Osteocyte (in vitro differentiated cells): Measurements from ENCODE around the gene SFTPB. TPM values are rescaled to one million over a fixed set of nuclear protein-coding genes. Genes with fewer than 3 reads are reported as not detected.
A peak's percentile ranks its signal among the peaks of the same experiment; 100 is the strongest.

Experiments
- DNase-seq: peaks from one replicate; pipeline ENCODE4 v3.0.0; 2021; ENCODE audit warnings: mixed read lengths; ENCODE audit not compliant: unreplicated experiment; ENCODE audit errors: extremely low spot score
- H3K27ac Mint-ChIP-seq: one replicate; pipeline ENCODE4 v1.8.0; 2021; ENCODE audit warnings: mild to moderate bottlenecking, mixed read lengths; ENCODE audit not compliant: unreplicated experiment
- H3K27me3 Mint-ChIP-seq: one replicate; pipeline ENCODE4 v1.8.0; 2021; ENCODE audit warnings: mixed read lengths; ENCODE audit not compliant: unreplicated experiment
- H3K36me3 Mint-ChIP-seq: one replicate; pipeline ENCODE4 v1.8.0; 2021; ENCODE audit warnings: mixed read lengths; ENCODE audit not compliant: unreplicated experiment
- H3K4me1 Mint-ChIP-seq: one replicate; pipeline ENCODE4 v1.8.0; 2021; ENCODE audit warnings: mixed read lengths; ENCODE audit not compliant: unreplicated experiment
- H3K4me3 Mint-ChIP-seq: one replicate; pipeline ENCODE4 v1.8.0; 2021; ENCODE audit warnings: mild to moderate bottlenecking, moderate library complexity, mixed read lengths; ENCODE audit not compliant: unreplicated experiment
- H3K9me3 Mint-ChIP-seq: one replicate; pipeline ENCODE4 v1.8.0; 2021; ENCODE audit warnings: mixed read lengths; ENCODE audit not compliant: unreplicated experiment
- CTCF ChIP-seq: fragments of 200-600 bp; sonication (generic); IDR thresholded peaks from 2 replicates; pipeline ENCODE4 v1.5.0; 2021; ENCODE audit warnings: antibody characterized with exemption, mild to moderate bottlenecking, moderate library complexity
- total RNA-seq: library from RNA; stranded (reverse); gene quantifications from 2 replicates; pipeline ENCODE4 v1.2.1, GENCODE V29; 2021

Gene SFTPB
- total RNA-seq, 1 donor from 2014 or later = not detected

GRCh38 chr2:85713836-85714235 lies 45.8 kb upstream of the SFTPB start:
- Mint-ChIP-seq H3K27me3 (peaks cover 19% of the 10 kb centered on the region), H3K36me3 (no peaks in the 10 kb centered on the region), H3K27ac (no peak overlapping the region), H3K9me3 (no peaks in the 10 kb centered on the region), H3K4me3 (no peak overlapping the region), H3K4me1 (peaks cover 4% of the 10 kb centered on the region)
- TF ChIP-seq CTCF = no peak
- DNase-seq = no peak

DNA sequence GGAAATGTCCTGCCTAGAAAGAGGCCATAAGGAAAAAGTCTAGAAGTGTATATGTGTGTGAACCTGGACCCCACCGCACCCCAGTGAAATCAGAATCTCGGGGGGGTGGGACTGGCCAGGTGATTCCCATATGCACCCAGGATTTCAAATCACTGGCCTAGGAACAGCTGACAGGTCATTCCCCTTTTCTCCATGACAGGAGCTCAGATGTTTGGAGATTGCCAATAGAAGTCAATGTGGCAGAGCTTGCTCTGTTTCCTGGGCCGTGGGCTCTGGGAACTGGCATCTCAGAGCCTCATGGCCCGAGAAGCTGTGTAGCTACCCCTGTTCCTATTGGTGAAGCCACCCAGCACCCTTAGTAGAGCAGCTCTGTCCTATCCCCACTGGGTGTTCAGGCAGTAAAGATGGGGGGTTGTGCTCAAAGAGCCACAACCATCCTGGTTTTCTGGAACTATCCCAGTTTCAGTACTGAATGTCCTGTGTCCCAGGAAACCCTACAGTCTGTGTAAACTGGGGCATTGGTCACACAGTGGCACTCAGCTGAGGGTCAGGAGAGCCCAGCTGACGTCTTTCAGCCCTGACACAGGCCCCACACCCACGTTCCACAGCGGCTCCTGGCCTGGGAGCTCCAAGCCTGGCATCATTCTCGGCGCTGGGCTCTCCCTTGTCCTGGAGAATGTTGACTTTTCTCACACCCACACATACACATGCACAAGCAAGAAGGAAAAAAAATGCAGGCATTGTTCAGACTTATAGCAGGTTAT lies 45.0 kb upstream of the SFTPB start:
- peak; percentile 54 for DNase-seq
- Mint-ChIP-seq H3K27me3 (peaks cover 13% of the 10 kb centered on the region), H3K27ac (no peak overlapping the region), H3K9me3 (no peaks in the 10 kb centered on the region), H3K4me3 (no peak overlapping the region), H3K36me3 (no peaks in the 10 kb centered on the region), H3K4me1 (peaks cover 4% of the 10 kb centered on the region)
- TF ChIP-seq CTCF = no peak

GRCh38 chr2:85712336-85712735 lies 44.3 kb upstream of the SFTPB start:
- H3K4me3 Mint-ChIP-seq = no peak overlapping the region
- no peak for TF ChIP-seq CTCF
- H3K9me3 Mint-ChIP-seq = no peaks in the 10 kb centered on the region
- H3K27ac Mint-ChIP-seq = no peak overlapping the region
- no peaks in the 10 kb centered on the region for H3K36me3 Mint-ChIP-seq
- H3K27me3 Mint-ChIP-seq = peaks cover 13% of the 10 kb centered on the region
- peaks cover 4% of the 10 kb centered on the region for H3K4me1 Mint-ChIP-seq
- no peak for DNase-seq

DNA sequence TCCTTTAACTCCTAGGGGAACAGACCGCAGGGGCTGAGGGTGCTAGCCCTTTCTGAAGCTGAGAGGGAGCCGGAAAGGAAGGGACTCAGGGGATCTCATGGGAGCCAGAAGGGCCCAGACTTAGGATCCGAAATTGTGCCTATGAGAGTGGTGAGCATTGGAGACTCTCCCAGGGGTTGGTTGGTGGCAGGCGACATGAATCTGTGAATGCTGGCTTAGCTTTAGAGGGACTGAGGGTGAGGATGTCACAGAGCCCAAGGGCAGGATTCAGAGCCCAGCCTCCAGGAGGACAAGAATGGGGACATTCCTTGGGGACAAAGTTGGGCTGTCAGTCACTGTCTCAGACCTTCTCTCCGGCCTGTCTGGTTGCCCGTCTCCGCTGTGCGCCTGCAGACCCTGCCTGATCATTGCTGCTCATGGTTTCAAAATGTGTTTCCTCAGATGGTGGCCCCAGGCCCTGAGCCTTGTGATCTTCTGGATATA lies 43.6 kb upstream of the SFTPB start:
- Mint-ChIP-seq H3K27me3 (peaks cover 13% of the 10 kb centered on the region), H3K27ac (no peak overlapping the region), H3K4me3 (no peak overlapping the region), H3K9me3 (no peaks in the 10 kb centered on the region), H3K4me1 (peaks cover 4% of the 10 kb centered on the region), H3K36me3 (no peaks in the 10 kb centered on the region)
- TF ChIP-seq CTCF = no peak
- DNase-seq = no peak

DNA sequence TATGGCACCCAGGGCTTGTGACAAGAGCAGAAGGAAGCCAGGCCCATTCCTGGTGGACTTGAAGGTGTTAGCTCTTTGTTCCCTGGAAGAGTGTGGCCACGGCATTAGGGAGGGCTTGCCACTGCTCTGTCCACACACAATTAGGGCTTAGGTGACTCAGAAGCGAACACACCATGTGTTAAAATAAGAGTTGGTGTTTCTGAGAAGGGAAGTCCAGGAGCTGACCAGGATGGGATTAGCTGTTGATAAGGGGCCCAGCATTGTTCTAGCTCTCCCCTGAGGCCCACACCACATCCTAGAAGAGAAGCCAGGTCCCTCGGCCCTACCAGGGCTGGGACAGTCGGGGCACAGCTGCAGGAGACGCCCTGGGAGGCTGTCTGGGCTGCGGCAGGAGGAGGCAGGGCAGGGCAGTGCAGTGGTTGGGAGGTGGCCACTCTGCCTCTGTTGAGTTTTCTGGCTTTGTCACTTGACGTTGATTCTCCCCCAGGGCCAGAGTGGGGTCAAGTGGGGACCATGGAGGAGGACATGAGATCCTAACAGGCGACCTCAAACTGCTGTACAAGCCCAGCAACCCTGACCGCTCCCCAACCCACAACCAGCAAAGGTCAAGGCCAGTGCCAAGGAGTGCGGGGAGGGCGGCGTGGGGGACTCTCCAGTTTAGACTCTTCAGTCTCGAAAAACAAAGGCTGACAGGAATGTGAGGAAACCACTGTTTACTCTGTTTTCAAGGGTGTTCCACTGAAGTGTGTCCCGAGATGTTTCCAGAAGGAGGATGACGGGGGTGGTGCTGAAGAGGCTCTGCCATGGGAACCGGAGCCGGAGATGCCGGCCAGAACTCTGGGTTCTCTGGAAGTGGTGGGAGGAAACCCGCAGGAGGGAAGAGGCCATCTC lies 42.9 kb upstream of the SFTPB start:
- peak; percentile 63 for DNase-seq
- no peaks in the 10 kb centered on the region for H3K36me3 Mint-ChIP-seq
- H3K4me1 Mint-ChIP-seq = peaks cover 5% of the 10 kb centered on the region
- H3K9me3 Mint-ChIP-seq = no peaks in the 10 kb centered on the region
- H3K27ac Mint-ChIP-seq = no peak overlapping the region
- H3K27me3 Mint-ChIP-seq = peaks cover 9% of the 10 kb centered on the region
- H3K4me3 Mint-ChIP-seq = no peak overlapping the region
- no peak for TF ChIP-seq CTCF
